GM13976 (cell line): ENCODE results near the gene DOK4.

Experiments used
- DNase-seq: peaks from one replicate; pipeline ENCODE4 v3.0.0; 2012; ENCODE audit warnings: low spot score
- in situ Hi-C: fragments of 300-500 bp; cut with MboI; formaldehyde crosslinking; loops from one replicate; pipeline ENCODE4 v1.12.0; 2022; ENCODE audit warnings: low sequenced_read_pairs, mixed read lengths, inconsistent platforms; ENCODE audit not compliant: unreplicated experiment
- TF ChIP-seq, protein P1 (sequence below): IDR thresholded peaks from 2 replicates; pipeline ENCODE4 v1.5.1; 2012; ENCODE audit warnings: borderline replicate concordance, mild to moderate bottlenecking; ENCODE audit not compliant: insufficient read depth; ENCODE audit errors: extremely low read depth, missing control alignments, control extremely low read depth

The DOK4 gene

DNA sequence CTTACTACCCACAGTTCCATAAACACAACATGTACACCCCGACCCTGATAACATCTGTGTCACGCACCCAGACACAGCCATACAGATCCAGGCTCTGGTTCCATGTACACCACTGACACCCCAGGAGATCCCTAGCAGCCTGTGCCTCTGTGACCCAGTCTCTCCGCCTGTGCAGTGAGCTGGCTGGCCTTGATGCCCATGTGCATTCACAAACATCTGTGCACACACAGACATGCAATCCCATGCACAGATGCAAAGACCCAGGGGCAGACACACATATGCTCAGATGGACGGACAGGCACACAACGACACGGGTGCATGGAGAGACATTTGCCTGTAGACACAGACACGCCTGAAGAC is 46.0 kb upstream of the DOK4 start:
- in situ Hi-C loops = no loop called here
- peak; percentile 11 for DNase-seq
- TF ChIP-seq, protein P1, sequence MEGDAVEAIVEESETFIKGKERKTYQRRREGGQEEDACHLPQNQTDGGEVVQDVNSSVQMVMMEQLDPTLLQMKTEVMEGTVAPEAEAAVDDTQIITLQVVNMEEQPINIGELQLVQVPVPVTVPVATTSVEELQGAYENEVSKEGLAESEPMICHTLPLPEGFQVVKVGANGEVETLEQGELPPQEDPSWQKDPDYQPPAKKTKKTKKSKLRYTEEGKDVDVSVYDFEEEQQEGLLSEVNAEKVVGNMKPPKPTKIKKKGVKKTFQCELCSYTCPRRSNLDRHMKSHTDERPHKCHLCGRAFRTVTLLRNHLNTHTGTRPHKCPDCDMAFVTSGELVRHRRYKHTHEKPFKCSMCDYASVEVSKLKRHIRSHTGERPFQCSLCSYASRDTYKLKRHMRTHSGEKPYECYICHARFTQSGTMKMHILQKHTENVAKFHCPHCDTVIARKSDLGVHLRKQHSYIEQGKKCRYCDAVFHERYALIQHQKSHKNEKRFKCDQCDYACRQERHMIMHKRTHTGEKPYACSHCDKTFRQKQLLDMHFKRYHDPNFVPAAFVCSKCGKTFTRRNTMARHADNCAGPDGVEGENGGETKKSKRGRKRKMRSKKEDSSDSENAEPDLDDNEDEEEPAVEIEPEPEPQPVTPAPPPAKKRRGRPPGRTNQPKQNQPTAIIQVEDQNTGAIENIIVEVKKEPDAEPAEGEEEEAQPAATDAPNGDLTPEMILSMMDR = no peak

DNA sequence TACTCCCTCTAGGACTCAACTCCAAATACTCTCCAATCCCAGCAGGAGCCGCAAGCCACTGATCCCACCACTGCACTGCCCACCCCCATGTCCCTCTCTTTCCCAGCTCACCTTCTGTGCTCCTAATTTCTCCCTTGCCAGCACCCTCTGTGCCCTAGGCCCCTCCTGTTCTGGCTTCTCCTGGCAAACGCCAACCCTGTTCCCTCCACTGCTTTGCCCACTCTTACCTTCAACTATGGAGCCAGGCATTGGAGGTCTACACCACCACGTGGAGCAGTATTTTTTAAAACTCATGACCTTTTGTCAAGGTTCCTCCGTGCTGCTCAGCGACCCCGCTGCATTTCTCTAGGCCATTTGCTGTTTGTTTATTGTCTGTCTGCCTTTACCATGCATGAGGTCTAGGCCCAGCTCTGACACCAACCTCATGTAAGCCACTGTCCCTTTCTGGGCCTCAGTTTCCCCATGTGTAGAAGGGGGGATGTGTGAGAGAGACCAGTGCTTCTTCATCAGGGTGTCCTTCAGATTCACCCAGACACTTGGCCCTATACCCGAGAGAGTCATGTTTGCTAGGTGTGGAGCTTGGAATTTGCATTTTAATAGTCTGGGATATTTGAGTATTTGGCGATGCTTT is 45.5 kb upstream of the DOK4 start:
- in situ Hi-C loops = no loop called here
- TF ChIP-seq, protein P1 = no peak
- no peak for DNase-seq

- TF ChIP-seq, protein P1 = no peak
- in situ Hi-C loops = no loop called here
- DNase-seq = peak; percentile 12
Measured at GRCh38 chr16:57531253-57531575, 44.9 kb upstream of the DOK4 start.

GRCh38 chr16:57530522-57531252 is 44.4 kb upstream of the DOK4 start:
- in situ Hi-C loops = no loop called here
- DNase-seq = peak; percentile 31
- TF ChIP-seq, protein P1 = no peak

DNA sequence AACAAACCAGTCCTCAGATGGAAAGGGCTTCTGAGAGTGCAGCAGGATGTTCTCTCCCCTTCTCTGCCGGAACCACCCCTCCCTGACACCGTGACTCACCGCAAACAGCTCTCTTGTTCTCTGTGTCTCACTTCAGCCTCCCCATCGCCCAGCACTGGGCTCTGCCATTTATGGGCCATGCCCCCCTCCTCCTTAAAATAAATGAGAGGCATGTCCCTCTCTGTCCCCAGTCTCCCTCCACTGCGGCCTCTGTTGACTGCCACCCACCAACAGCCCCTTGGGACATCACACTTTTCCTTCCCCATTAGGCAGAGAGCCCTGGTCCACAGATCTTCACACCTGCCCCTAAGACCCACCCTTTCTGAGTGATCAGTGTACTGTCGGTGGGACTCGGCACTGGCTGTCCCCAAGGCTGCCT is 43.8 kb upstream of the DOK4 start:
- TF ChIP-seq, protein P1 = no peak
- in situ Hi-C loops = no loop called here
- DNase-seq = peak; percentile 81

DNA sequence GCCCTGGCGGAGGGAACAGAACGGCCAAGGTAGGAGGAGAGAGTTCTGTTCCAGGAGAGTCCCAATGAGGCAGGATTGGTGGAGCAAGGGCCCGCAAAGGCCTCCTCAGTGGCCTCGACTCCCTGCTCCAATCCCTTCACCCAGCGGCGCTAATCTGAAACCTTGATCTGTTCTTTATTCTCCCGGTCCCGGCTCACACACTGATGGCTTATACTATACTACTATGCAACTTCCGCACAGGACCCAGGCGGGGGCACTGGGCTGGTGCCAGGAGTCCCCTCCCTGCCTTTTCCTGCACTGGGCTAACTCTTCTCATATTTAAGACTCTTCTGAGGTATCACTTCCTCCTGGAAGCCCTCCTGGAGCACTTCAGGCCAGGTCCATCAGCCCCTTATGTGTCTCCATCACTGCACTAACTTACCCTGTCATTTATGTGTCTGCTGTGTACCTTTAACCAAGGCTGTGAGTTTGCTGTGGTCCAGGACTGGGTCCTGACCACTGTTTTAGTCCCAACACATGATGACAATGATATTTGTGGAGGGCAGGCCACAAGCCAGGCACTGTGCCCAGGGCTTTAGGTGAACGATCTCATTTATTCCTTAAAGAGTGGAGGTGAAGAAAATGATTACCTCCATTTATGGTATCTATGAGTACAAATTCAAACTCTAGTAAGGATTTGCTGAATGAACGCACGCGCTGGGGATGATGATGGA is 43.3 kb upstream of the DOK4 start:
- DNase-seq = no peak
- in situ Hi-C loops = no loop called here
- TF ChIP-seq, protein P1 = no peak
